Forelimb muscle (tissue), 1 donor: ENCODE measurements around the gene DYNC2I2. TPM values are rescaled to one million over a fixed set of nuclear protein-coding genes. Genes with fewer than 3 reads are reported as not detected.
"Not testable (repeated sequence)": the region's sequence is repeated elsewhere in the genome, so short reads cannot be mapped to it uniquely, and the experiment has no call there.

Source experiments
- DNase-seq: peaks from one replicate; pipeline ENCODE4 v3.0.0-alpha.2; 2013; ENCODE audit warnings: low read depth
- polyA plus RNA-seq: library from polyadenylated mRNA; unstranded; fragments of 120-200 nt; gene quantifications from one replicate; pipeline ENCODE4 v1.2.1, GENCODE V29; 2013; ENCODE audit not compliant: insufficient read length

Gene DYNC2I2
- polyA plus RNA-seq = 42.1 TPM

DNA sequence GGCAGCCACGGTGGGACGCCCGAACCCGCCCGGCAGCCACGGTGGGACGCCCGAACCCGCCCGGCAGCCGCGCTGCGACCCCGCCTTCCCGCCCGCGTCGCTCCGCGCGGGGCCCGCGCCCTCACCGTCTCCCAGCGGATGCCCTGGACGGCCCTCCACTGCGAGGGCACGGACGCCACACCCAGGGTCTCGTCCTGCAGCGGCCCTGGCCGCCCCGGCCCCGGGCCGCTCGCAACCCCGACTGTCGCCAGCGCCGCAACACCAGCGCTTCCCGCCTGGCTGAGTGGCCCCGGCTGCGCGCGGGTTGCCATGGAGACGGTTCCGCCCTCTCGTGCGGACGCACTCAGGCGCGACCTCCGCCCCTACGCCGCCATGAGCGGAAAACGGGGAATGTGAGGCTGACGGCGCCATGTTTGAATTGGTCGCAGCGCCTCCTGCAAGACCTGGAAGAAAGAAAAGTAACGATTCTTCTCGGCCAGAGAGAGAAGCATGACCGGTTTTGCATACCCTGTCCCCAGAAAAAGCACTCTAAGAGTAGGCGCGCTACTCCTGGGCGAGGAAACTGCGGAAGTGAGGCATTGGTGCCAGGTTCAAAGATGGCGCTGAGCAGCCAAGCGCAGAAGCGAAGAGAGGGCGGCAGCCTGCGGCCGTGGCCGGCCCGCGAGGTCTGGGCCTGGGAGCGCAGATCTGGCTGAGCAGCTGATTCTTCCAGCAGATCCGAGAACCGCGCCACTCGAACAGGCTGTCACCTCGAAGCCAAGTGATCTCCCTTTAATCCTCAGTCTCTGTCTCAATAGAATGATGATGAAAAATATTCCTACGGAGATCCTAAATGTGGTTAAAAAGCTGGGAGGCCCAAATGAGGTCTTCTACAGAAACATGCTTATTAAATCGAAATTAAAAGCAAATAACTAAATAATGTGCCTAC is at the start of gene DYNC2I2:
DYNC2I2 (minus strand) TSS at position 432 of the 928 bp plus-strand sequence; CDS start at position 311, 121 bp downstream.
- peak; percentile 86 for DNase-seq

DNA sequence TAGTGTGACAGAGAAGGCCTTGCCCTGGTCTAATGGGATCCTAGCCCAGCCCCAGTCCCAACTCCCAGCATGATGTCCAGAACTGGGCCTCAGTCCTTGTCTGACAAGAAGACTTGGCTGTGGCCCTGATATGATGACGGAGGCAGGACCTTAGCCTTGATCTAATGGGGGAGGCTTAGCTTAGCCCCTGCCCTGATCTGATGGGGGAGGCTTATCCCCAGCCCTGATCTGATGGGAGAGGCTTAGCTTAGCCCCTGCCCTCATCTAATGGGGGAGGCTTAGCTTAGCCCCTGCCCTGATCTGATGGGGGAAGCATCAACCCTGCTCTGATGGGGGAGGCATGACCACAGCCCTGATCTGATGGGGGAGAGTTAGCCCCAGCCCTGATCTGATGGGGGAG is 49.4 kb upstream of the DYNC2I2 start:
- DNase-seq = no peak

DNA sequence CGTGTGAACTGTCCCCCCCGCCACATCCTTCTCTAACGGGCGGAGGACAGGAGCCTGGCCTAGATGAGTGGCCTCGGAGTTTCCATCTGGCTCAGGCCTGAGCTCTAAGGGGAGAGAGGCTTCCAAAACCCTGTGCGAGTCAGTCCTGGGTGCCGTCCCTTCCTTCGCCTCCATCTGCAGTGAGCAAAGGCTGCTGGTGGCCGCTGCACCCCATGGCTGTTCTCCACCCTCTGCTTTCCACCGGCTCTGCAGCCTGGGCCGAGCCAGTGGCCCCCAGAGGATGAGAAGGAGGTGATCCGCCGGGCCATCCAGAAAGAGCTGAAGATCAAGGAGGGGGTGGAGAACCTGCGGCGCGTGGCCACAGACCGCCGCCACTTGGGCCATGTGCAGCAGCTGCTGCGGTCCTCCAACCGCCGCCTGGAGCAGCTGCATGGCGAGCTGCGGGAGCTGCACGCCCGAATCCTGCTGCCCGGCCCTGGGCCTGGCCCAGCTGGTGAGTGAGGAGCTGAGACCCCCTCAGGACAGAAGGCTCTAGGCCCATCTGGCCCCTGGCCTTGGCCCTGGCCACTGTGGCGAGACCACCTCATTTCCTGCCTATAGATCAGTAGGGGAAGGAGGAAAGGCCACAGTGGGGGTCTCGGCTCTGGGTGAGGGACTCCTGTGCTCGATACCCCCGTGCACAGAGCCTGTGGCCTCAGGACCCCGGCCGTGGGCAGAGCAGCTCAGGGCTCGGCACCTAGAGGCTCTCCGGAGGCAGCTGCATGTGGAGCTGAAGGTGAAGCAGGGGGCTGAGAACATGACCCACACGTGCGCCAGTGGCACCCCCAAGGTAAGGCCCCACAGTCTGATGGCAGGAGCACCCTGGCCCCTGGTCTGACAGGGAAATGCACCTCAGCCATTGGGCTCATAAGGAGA is 48.7 kb upstream of the DYNC2I2 start:
- no peak for DNase-seq

DNA sequence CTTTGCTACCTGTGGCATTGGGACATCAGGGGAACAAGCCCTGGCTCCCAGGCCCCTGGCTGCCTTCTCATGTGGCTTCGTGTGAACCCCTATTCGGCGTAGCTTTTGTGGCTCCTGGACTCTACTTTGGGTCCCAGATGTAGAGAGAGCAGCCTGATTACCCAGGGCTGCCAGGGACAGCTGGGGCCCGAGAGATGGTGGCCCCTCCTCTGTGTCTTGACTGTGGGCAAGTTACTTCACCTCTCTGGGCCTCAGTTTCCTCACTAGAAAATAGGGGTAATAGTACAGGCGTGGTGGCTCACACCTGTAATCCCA is 47.7 kb upstream of the DYNC2I2 start:
- no peak for DNase-seq

DNA sequence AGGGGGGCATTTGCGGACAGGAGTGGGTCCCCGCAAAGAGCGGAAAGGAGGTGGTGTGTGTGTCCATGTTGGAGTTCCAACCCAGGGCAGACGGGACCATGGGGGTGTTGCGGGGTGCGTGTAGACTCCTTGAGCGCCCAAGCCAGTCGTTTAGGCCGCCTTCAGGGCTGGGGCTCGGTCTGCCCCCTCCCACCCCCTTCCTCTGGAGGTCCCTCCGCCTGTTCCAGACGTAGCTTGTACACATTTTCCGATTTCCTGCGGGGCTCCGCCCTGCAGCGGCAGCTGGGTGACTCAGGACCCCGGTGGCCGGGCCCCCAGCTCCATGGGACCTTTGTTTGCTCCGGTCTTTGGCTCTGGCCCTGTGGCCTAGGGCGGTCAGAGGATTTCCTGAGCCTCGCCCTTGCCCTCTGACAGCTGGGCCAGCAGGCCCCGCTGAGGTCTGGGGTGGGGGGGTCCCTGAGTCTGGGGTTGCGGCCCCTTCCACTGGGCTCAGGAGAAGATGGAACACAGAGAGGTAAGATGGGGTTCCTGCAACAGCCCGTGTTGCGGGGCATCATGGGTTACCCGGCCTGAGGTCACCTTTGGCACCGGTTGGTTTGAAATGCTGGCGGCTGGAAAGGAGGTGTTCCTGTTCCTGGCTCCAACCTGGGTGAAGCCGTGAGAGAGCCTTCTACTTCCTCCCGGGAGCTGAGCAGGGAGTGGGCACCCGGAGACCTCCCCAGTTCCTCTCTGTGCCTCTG is 47.1 kb upstream of the DYNC2I2 start:
- DNase-seq = no peak

DNA sequence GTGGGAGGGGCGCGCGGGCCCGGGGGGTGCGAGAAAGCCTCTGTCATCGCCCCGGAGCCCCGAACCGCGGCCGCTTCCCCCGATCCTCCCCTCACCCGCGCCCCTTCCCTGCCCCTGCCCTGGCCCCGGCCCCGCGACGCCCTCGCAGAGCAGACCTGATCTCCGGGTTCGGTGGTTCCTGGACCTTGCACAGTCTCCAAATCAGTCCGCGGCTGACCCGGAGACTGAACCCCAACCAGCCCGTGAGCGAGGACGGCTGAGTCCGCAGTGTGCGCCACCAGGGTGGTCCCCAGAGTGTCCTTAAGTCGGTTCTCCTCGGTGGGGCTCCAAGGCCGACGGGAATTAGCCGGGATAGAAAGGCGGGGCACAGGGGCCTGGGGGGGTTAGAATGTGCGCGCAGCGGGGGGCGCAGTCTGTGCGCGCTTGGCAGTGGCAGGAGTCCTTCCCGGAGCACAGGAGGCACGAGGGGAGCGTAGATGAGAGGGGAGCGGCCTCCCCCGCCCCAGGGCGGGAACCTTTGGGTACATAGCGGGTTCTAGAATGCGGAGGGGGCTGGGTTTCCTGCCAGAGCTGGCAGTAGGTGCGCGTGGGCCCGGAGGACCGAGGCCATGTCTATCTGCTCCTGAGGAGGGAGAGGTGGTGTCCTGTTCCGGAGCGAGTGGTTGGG is 46.4 kb upstream of the DYNC2I2 start:
- no peak for DNase-seq

DNA sequence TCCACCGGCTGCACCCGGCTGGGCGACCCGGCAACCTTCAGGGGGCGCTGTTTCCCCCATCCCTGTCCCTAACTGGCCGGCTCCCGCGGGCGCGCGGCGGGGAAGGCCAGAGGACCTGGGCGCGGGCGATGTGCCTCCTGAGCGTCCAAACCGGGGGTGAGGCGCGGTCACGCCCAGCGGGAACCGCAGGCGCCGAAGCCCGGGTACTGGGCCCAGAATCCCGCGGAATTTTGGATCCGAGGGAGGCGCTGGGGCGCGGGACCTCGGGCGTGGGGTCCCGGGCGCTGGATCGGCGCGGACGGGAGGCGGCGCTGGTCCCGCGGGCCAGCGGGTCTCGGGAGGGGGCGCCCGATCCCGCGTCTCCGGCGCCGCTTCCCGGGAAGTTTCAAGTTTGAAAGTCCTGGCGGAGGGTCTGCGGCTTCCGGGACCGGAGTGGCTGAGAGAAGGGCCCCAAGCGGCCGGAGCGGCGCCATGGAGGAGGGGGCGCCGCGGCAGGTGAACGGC is 45.9 kb upstream of the DYNC2I2 start, which contains the start of gene PKN3:
PKN3 (plus strand) TSS at position 59 of the 504 bp plus-strand sequence; CDS start at position 472, 413 bp downstream.
- DNase-seq = no peak

DNA sequence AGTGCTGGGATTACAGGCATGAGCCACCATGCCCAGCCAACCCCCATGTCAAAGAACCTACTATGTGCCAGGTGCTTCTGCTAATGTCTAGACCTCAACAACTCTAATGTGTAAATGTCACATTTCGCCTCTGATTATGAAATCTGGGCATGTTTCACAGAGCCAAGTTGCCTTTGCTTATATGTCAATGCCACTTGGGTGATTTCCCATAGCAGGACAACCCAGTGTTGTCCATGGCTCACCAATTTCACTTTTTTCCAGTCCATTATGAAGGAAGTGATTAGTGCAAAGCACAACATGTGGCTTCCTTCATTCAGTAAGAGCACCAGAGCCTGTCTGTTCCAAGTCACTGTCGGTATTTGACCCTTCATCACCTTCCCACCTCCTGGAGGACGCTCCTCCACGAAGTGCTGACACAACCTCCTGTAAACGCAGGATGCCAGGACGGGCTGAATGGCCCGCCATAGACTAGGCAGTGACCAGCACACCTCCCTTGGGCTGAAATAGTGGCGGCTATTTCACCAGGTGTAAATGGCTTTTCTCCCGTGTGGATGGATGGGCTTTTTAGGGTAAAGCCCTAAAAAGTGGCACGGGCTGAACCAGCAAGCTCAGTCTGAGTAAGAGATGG is 44.7 kb upstream of the DYNC2I2 start:
- no peak for DNase-seq

DNA sequence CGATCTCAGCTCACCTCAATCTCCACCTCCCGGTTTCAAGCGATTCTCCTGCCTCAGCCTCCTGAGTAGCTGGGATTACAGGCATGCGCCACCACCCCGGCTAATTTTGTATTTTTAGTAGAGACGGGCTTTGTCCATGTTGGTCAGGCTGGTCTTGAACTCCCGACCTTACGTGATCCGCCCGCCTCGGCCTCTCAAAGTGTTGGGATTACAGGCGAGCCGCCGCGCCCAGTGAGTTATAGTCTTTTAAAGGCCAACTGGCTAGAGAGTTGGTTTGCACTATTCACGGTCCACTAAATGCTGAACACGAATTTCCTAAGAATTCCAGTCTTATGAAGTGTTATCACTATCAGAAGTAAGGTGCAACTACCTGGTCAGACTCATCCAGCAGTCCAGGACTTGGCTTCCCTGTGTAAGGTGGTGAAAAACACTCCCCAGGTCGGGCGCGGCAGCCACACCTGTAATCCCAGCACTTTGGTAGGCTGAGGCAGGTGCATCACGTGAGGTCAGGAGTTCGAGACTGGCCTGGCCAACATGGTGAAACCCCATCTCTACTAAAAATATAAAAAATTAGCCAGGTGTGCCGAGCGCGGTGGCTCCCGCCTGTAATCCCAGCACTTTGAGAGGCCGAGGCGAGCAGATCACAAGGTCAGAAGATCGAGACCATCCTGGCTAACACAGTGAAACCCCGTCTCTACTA is 42.6 kb upstream of the DYNC2I2 start:
- not testable (repeated sequence) for DNase-seq

DNA sequence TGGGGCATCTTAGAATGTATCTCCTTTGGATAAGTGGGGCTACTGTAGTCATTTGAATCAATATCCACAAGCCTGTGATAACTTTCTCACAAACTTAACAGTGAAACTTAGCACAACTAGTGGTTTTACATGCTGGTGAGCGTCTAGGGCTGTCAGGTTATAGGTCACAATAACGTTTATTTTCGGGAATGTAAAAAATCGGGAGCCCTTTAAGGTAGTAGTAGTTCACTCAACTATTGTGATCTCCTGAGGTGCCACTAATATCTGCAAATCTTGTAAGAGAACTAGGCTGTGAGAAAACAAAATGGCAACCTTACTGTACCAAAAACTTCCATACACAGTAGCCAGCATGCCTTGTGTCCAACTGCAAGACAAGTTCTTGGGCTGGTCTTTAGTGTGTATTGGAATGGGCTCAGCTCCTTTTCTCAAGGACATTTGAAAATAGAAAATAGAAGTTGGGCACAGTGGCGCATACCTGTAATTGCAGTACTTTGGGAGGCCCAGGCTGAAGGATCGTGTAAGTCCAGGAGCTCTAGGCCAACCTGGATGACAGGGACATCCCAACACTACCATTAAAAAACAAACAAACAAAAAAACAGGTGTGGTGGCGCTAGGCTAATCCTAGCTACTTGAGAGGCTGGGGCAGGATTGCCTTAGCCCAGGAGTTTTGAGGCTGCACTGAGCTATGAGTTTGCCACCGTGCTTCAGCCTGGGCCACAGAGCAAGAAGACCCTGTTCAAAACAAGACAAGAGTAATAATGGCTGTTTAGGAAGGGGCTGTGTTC is 40.5 kb upstream of the DYNC2I2 start:
- DNase-seq = no peak

DNA sequence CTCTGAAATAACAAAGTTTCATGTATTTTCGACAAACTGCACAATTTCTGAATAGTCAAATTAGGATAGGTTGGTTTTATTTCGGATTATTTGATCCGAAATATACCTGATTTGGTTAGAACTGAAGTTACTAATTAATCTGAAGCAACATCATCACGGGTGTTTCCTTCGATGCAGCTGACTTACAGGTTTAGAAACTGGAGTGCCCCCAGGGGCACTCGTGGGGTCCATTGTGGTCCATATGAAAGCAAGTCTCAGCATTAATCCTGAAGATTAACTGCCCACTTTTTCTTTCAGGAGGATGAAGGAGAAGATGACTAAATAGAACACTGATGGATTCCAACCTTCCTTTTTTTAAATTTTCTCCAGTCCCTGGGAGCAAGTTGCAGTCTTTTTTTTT is 37.7 kb upstream of the DYNC2I2 start:
- DNase-seq = no peak

DNA sequence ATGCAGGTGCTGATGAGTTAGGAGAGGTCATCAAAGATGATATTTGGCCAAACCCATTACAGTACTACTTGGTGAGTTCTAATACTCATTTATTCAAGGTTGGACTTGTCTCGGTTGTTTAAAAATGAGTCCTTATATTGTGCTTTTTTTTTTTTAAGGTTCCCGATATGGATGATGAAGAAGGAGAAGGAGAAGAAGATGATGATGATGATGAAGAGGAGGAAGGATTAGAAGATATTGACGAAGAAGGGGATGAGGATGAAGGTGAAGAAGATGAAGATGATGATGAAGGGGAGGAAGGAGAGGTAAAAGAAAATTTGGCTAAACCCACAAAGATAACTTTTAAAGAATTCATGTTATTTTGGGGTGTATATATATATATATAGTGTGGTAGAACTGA is 37.1 kb upstream of the DYNC2I2 start:
- DNase-seq = not testable (repeated sequence)

DNA sequence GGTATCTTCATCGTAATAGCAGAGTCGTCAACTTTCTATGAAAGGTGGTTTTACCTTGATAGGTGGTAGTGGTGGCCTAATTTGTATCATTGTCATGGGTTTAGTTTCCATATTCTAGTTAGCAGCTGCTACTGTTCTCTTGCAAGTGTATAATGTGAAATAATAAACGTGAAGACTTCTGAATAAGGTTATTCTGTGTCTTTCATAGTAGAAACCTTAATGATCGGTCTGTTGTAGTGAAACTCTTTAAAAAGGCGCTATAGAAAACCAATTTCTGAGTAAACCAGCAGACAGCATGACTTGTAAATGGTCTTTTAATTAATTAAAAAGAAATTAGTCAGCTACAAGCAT is 34.0 kb upstream of the DYNC2I2 start:
- no peak for DNase-seq

DNA sequence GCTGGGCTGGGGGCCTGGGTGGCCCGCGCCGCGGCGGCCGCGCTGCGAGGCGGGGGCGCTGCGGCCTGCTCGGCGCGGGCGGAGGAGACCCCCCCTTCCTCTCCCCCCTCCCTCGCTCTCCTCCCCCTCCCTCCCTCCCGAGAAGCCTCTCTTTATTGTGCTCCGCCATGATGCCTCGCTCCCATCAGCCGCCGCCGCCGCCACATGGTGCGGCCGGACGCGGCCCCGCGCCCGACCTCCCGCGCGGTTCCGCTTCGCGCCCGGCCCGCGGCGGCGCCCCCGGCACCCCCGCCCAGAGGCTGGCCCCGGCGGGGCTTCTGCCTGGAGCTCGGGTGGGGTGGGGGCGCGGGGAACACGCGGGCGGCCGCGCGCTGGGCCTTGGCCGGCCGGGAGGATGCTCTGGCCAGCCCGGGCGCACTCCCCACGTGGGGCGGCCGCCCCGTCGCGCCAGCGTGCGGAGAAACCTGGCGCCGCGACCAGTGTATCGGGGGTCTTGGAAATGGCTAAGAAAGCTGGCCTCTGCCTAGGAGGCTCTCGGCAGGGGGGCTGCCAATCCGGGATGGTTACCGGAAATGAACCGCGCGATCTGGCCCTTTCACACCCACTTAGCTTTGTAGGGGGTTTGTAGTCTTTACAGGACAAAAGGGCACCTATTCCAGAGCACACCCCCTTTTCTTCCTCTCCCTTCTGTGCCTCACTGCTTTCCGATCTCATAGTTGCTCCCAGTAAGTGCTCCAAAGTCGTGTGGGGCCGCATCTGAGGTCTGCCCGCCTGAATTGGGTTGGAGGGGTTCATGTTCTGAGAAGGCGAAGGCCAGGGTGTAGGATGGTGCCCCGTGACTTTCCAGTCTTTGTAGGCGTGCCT is 33.4 kb upstream of the DYNC2I2 start:
- no peak for DNase-seq

DNA sequence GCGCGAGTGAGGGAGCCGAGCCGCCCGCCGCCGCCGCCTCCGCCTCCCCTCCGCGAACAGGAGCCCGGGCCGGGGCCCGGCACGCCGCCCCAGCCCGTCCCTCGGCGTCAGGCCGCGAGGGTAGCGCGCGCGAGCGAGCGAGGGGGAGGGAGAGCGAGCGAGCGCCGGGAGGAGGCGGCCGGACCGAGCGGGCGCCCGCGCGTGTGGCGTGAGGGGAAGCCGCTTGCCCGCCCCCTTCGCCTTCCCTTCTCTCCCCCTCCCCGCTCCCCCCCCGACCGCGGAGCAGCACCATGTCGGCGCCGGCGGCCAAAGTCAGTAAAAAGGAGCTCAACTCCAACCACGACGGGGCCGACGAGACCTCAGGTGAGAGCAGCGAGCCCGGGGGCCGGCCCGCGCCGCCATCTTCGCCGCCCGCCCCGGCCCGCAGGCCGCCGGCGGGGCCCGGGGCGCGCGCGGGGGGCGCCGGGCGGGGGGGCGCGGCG is 32.7 kb upstream of the DYNC2I2 start:
- DNase-seq = no peak

DNA sequence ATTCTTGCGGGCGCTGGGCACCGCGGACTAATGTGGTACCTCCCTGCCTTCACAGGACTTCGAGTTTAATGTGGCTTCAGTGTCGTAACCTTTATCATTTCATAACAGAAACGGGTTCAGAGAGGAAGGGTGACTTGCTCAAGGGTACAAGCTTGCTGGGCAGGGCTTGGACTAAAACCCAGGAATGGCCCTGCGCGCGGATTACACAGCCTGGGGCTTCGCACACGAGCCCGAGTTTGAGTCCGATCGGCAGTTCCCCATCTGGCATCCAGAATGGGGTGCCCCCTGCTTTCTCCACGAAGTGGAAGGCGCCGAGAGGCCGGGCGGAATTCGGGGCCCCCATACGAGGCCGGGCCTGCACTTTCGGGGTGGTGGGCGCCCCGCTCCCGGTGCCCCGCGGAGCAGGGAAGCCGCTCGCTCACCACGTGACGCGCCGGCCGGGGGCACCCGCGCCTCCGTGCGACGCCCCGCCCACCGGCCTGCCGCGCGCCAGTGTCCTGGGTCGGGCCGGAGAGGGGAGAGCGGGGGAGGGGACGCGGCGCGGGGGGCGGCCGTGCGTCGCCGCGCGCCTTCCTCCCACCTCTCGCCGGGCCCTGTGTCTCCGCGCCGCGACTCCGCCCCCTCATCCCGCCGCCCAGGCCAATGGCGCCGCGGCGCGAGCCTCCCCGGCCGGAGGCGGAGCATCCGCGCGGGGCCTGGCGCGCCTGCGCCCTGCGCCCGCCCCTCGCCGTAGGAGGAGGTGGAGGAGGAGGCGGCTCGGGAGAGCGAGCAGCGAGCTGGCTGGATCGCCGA is 32.0 kb upstream of the DYNC2I2 start, which contains the start of gene SET:
SET (plus strand) TSS at position 722 of the 792 bp plus-strand sequence. CDS start 361 bp downstream, outside the sequence.
- DNase-seq = peak; percentile 84

DNA sequence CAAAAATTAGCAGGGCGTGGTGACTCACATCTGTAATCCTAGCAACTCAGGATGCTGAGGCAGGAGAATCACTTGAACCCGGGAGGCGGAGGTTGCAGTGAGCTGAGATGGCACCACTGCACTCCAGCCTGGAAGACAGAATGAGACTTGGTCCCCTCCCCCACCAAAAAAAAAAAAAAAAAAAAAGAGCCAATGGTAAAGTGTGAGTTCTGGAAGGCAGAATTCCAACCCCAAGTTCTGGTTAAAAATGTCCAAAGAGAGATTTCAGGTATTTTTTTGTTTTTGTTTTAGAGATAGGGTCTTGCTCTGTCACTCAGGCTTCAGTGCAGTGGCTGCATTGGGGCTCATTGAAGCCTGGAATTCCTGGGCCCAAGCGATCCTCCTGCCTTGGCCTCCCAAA is 30.8 kb upstream of the DYNC2I2 start:
- no peak for DNase-seq
